Esophagus squamous epithelium (tissue), 5 donors: Measurements from ENCODE around the gene SH3BP5. TPM values are rescaled to one million over a fixed set of nuclear protein-coding genes. Genes with fewer than 3 reads are reported as not detected.
A peak's percentile ranks its signal among the peaks of the same experiment; 100 is the strongest.

Source experiments
- DNase-seq: peaks from one replicate; lab custom pipeline; 2025; lab: John Stamatoyannopoulos, UW
- H3K27ac ChIP-seq, 4 donors: fragments of 200-600 bp; sonication (generic); one replicate each; pipeline ENCODE4 v1.5.1; 2016 to 2019; ENCODE audit warnings: mild to moderate bottlenecking in 1 of 4
- H3K27me3 ChIP-seq, 4 donors: fragments of 200-600 bp; sonication (generic); 1 replicate in 3 of 4; 2 replicates in 1 of 4; pipeline versions ENCODE4 v1.5.1 to v1.6.0; 2017 to 2021; ENCODE audit warnings: antibody characterized with exemption in 1 of 4
- H3K36me3 ChIP-seq, 3 donors: fragments of 200-600 bp; sonication (generic); one replicate each; pipeline ENCODE4 v1.5.1; 2016 to 2019
- H3K4me1 ChIP-seq, 3 donors: fragments of 200-600 bp; sonication (generic); one replicate each; pipeline ENCODE4 v1.5.1; 2017 to 2019
- H3K4me3 ChIP-seq, 4 donors: fragments of 200-600 bp; sonication (generic); 1 replicate in 3 of 4; 2 replicates in 1 of 4; pipeline ENCODE4 v1.5.1; 2016 to 2019; ENCODE audit warnings: mild to moderate bottlenecking in 2 of 4, moderate library complexity in 1 of 4
- H3K9me3 ChIP-seq, 3 donors: fragments of 200-600 bp; sonication (generic); one replicate each; pipeline ENCODE4 v1.5.1; 2016 to 2019
- POLR2A ChIP-seq, 4 donors: fragments of 450-650 bp; IDR thresholded peaks; one replicate each; pipeline ENCODE4 v1.6.1; 2017; ENCODE audit warnings: antibody characterized with exemption in 4 of 4, mild to moderate bottlenecking in 4 of 4, moderate library complexity in 3 of 4
- WGBS, 2 donors: methylation state at CpG; one replicate each; pipeline ENCODE4 v1.1.5; 2018; 5-methylcytosine and 5-hydroxymethylcytosine counted together
- intact Hi-C: fragments of 100-400 bp; cut with DNase I; formaldehyde crosslinking; loops from one replicate; pipeline ENCODE4 v1.15.0; 2022
- total RNA-seq, 4 donors: library from RNA; depleted of rRNA; stranded (reverse); fragments of >200 nt; gene quantifications; one replicate each; pipeline ENCODE4 v1.1.0, GENCODE V29; 2016
- TF ChIP-seq, protein P1 (sequence below), 6 experiments: fragments of 450-650 bp in 4 of 6; fragments of 200-600 bp in 2 of 6; sonication (generic) in 2 of 6; IDR thresholded peaks; one replicate each; pipeline ENCODE4 v1.5.1; 2016 to 2019; ENCODE audit warnings: antibody characterized with exemption in 6 of 6, mild to moderate bottlenecking in 4 of 6, moderate library complexity in 4 of 6
- donor health status: DM: yes; HTN: yes; CAD: no.

The SH3BP5 gene
- total RNA-seq, 4 donors from 2014 or later, result 8.5 to 33.8 (median 18.0) TPM

GRCh38 chr3:15327941-15328340 lies 4.4 kb downstream of the SH3BP5 start:
- DNase-seq, result no peak
- H3K4me3 ChIP-seq, result no peak overlapping the region
- 30 to 35% methylated on average over 7 of the region's 7 CpGs for WGBS, 2 donors
- peaks cover 24 to 91% (median 41%) of the 10 kb centered on the region in 3 donors for H3K4me1 ChIP-seq
- H3K9me3 ChIP-seq, result no peaks in the 10 kb centered on the region
- no peak for TF ChIP-seq POLR2A (IDR thresholded peaks at IDR 0.05)
- TF ChIP-seq, protein P1, sequence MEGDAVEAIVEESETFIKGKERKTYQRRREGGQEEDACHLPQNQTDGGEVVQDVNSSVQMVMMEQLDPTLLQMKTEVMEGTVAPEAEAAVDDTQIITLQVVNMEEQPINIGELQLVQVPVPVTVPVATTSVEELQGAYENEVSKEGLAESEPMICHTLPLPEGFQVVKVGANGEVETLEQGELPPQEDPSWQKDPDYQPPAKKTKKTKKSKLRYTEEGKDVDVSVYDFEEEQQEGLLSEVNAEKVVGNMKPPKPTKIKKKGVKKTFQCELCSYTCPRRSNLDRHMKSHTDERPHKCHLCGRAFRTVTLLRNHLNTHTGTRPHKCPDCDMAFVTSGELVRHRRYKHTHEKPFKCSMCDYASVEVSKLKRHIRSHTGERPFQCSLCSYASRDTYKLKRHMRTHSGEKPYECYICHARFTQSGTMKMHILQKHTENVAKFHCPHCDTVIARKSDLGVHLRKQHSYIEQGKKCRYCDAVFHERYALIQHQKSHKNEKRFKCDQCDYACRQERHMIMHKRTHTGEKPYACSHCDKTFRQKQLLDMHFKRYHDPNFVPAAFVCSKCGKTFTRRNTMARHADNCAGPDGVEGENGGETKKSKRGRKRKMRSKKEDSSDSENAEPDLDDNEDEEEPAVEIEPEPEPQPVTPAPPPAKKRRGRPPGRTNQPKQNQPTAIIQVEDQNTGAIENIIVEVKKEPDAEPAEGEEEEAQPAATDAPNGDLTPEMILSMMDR (IDR thresholded peaks at IDR 0.05), result no peak
- no peaks in the 10 kb centered on the region for H3K27me3 ChIP-seq
- intact Hi-C loops, result no loop called here
- peak overlapping the region; percentile 27 to 94 (median 88) for H3K27ac ChIP-seq
- no peaks in the 10 kb centered on the region for H3K36me3 ChIP-seq

- TF ChIP-seq POLR2A (IDR thresholded peaks at IDR 0.05), result no peak
- TF ChIP-seq, protein P1 (IDR thresholded peaks at IDR 0.05), result no peak
- Histone ChIP-seq H3K4me1 (peaks cover 19 to 94% (median 37%) of the 10 kb centered on the region in 3 donors), H3K27ac (peak overlapping the region in 3 of 4 donors; percentile 85 to 94 (median 91)), H3K4me3 (no peak overlapping the region), H3K27me3 (no peaks in the 10 kb centered on the region), H3K36me3 (no peaks in the 10 kb centered on the region), H3K9me3 (no peaks in the 10 kb centered on the region)
- intact Hi-C loops, result no loop called here
- 93 to 97% methylated on average over 2 of the region's 2 CpGs for WGBS, 2 donors
- DNase-seq, result no peak
Observed at GRCh38 chr3:15326673-15327072, 5.7 kb downstream of the SH3BP5 start.

DNA sequence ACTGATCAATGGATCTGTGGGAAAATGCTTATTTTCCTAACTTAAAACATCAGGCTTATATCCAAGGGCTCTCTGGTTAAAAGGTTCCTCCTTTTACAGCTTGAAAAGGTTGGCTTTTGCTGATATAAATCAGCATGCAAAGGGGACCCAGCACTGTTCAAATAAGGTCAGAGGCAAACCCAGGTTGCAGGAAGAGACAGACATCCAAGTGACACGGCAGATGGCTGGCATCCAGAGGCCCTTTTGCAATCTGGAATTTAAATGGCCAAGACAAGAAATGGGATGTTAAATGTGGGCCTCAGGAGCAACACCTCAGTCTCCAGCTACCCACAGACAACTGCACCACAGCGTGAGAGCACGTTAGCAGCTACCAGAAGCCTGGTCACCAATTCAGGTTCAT lies 6.3 kb downstream of the SH3BP5 start:
- Histone ChIP-seq H3K36me3 (no peaks in the 10 kb centered on the region), H3K4me3 (no peak overlapping the region), H3K27me3 (no peaks in the 10 kb centered on the region), H3K9me3 (no peaks in the 10 kb centered on the region), H3K27ac (peak overlapping the region in 2 of 4 donors; percentile 30 to 94), H3K4me1 (peaks cover 16 to 94% (median 33%) of the 10 kb centered on the region in 3 donors)
- no peak for TF ChIP-seq POLR2A (IDR thresholded peaks at IDR 0.05)
- TF ChIP-seq, protein P1 (IDR thresholded peaks at IDR 0.05), result no peak
- DNase-seq, result no peak
- 68 to 72% methylated on average over 3 of the region's 3 CpGs for WGBS, 2 donors
- intact Hi-C loops, result no loop called here

DNA sequence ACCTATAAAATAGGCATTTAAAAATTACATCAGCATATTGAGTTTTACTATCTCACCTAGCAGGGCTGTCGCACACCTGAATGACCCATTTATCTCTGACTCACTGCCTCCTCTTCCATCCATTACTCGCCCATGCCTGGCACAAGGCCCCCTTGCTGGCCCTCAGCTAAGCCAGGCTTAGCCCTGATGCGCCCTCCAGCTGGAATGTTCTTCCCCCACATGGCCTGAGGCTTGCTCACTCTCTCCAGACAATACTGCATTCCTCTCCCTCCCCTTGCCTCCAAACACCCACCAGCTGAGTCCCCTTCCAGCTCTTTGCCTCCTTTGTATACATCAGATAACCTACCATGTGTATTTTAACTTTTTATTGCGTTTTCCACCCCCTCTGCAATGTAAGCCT lies 7.2 kb downstream of the SH3BP5 start:
- no peak for DNase-seq
- Histone ChIP-seq H3K36me3 (no peaks in the 10 kb centered on the region), H3K9me3 (no peaks in the 10 kb centered on the region), H3K27ac (peak overlapping the region in 3 of 4 donors; percentile 6 to 57 (median 30)), H3K27me3 (no peaks in the 10 kb centered on the region), H3K4me3 (no peak overlapping the region), H3K4me1 (peaks cover 16 to 95% (median 40%) of the 10 kb centered on the region in 3 donors)
- TF ChIP-seq, protein P1 (IDR thresholded peaks at IDR 0.05), result no peak
- TF ChIP-seq POLR2A (IDR thresholded peaks at IDR 0.05), result no peak
- intact Hi-C loops, result no loop called here
- WGBS, 2 donors, result 44 to 55% methylated on average over 4 of the region's 4 CpGs

DNA sequence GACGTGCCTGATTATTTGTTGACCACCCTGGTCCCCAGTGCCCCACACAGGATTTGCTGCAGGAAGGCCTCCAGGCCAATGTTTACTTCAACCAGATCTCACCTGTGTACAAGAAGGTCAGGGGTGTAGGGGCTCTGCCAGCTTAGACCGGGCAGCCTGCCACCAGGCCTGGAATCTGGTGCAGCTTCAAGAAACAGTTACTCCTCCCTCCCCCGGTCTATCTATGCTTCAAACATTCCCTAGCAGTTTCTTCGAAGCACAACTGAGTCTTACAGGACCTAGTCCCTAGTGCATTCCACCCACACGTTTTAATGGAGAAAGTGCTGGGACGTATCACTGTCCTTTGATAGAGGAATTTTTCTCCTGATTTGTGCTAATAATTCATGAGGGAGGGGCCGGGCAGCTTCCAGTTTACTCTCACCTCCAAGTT lies 8.0 kb downstream of the SH3BP5 start:
- Histone ChIP-seq H3K36me3 (no peaks in the 10 kb centered on the region), H3K4me3 (no peak overlapping the region), H3K27me3 (no peaks in the 10 kb centered on the region), H3K27ac (peak overlapping the region in 3 of 4 donors; percentile 6 to 42 (median 6)), H3K4me1 (peaks cover 23 to 96% (median 48%) of the 10 kb centered on the region in 3 donors), H3K9me3 (no peaks in the 10 kb centered on the region)
- TF ChIP-seq POLR2A (IDR thresholded peaks at IDR 0.05), result no peak
- TF ChIP-seq, protein P1 (IDR thresholded peaks at IDR 0.05), result no peak
- WGBS, 2 donors, result 69 to 74% methylated on average over 7 of the region's 7 CpGs
- no peak for DNase-seq
- intact Hi-C loops, result no loop called here
